ENCODE data around the gene PTGDR2.

Gene PTGDR2

GRCh38 chr11:60855726-60856633 lies at the start of gene PTGDR2:
Gene PTGDR2, minus strand, starts transcription at chr11:60855950. Its CDS starts 2,228 bp downstream, at chr11:60853722.
- DNase-seq, result no peak

DNA sequence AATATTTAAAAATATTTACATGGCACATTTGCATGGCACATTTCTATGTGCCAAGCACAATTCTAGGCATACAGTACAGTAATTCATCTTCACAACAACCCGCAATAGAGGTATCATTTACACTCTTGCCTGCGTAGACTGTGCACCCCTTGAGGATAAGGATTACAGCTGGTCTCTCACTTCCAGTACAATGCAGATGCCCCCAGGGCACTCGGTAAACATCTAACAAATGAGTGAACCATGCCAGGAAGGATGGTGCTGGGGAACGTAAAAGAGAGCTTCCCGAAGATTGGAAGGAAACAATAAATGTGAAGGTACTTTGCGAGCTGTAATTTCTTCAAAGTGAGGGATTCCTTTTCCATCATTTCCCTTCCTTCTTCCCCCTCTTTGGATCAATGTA lies 49.3 kb upstream of the PTGDR2 start:
- no peak for DNase-seq

GRCh38 chr11:60902625-60903024 lies 46.9 kb upstream of the PTGDR2 start:
- DNase-seq, result no peak

DNA sequence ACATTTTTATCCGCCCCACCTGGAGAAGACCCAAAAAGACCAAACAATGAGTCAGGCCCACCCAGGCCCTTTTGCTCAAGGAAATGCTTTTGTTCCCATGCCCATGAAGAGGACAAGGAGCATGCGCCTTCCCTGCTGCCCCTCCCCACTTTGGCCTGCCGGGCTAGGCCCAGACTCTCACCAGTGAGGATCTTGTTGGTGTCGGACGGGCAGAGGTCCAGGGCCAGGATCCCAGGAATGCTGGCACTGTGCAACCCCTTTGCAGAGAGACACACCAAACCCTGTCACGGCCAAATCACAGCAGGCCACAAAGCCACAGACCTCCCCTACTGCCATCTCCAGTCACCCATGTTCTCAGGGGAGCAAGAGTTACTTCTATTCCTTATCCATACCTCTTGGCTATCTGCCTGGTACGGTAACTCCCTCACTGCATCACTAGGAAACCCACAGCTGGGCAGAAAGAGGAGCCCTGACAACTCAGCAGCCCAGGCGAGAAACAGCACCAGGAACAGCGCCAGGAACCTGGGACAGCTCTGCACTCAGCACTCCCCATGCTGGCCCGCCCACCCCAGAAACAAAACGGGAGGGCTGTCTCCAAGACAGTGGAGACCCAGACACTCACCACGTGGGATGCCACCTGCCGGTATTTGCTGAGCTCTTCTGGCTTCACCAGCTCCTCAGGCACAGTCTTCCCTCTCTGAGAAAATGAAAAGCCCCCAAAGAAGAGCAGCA lies 45.1 kb upstream of the PTGDR2 start:
- no peak for DNase-seq

DNA sequence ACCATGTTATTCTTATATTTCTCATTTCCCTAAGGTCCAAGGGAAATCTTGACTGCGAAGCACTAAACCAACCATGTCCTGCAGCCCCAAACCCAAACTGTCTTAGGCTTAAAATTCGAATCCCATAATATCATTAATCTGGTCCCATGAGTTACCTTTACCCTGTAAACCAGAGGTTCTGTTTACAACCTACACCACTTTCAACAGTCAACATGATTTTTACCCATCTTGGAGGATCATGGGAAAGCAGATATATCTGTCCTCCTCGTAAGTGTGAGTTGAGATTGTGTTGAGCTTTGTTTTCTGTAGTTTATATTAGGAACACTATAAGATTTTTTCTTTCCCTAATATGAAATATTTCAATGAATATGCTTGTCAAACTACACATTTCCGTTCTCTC lies 44.2 kb upstream of the PTGDR2 start:
- no peak for DNase-seq

DNA sequence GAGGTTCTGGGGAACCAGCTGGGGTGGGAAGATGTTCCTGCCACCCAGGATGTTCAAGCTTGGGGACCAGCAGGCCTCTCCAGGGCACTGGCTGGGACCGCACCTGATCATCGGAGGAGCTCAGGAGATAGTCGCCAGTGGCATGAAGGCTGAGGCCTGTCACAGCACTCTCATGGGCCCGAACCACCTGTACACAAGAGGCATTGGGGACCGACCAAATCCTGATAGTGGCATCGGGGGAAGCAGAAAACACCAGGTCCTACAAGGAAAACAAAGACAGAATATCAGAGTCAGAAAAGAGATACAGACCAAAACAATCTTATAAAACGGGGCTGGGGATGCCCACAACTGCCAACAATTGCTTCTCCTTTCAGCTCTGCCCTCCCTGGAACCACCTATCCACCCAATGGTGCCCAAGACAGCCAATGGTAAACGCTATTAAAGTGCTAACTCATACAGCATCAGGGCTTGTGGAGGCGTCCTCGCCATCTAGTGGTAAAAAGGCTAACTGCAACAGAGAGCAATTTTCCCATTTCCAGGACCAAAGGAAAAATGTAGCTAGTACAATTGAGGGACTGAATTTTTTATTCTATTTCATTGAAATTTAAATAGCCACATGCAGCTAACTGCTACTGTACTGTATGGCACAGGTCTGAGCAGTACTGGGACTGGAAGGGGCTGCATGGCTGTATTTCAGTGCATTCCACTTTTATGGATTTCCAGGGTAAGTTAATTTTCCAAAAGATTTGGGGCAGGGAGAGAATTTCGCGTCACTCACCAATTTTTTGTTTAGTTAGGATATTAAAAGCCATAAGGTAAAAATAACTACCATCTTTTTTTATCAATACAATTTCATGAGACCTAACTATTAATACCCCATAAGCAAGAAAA lies 43.5 kb upstream of the PTGDR2 start:
- DNase-seq, result peak; percentile 34 to 65

DNA sequence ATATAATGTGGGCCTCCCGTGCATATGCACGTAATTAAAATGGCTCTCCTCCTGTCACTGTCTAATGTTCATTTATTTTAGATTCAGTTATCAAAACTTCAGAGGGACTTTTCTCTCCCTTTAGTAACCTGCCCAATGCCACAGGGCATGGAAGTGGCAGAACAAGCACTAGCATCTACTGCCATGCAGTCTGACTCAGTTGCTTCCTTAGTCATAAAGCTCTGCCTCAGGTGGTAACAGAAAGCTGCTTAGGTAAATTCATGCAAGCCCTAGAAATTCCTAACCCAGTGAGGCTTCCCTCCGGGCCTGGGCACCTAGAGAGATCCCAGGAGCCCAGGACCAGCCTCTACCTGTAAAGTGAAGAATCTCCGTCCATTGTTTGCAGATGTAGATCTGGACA lies 41.7 kb upstream of the PTGDR2 start:
- no peak for DNase-seq

GRCh38 chr11:60895687-60896086 lies 39.9 kb upstream of the PTGDR2 start:
- no peak for DNase-seq

GRCh38 chr11:60891103-60891741 lies 35.5 kb upstream of the PTGDR2 start:
- DNase-seq, result no peak

GRCh38 chr11:60890696-60891095 lies 34.9 kb upstream of the PTGDR2 start:
- DNase-seq, result no peak

GRCh38 chr11:60889869-60890311 lies 34.1 kb upstream of the PTGDR2 start:
- DNase-seq, result no peak

GRCh38 chr11:60887556-60887955 lies 31.8 kb upstream of the PTGDR2 start:
- DNase-seq, result peak; percentile 17 to 48

- DNase-seq, result no peak
Measured at GRCh38 chr11:60880643-60881282, 25.0 kb upstream of the PTGDR2 start.

GRCh38 chr11:60879971-60880588 lies 24.3 kb upstream of the PTGDR2 start:
- no peak for DNase-seq

GRCh38 chr11:60879104-60879503 lies 23.4 kb upstream of the PTGDR2 start:
- DNase-seq, result no peak

GRCh38 chr11:60878245-60879101 lies 22.7 kb upstream of the PTGDR2 start:
- DNase-seq, result no peak

DNA sequence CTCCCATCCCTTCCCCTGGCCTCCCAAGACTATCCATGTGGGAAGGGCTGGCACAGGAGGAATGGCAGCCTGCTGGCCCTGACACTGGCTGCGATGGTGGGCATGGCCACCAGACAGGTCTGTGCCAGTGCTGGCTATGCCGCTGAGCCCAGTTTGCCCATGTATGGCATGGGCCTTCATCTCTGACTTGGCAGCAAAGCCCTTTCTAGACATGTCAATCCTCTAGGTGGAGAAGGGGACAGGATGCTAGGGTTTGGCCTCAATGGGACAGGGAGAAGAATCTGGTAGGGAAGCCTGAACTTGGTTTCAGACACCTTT lies 20.4 kb upstream of the PTGDR2 start:
- DNase-seq, result no peak

DNA sequence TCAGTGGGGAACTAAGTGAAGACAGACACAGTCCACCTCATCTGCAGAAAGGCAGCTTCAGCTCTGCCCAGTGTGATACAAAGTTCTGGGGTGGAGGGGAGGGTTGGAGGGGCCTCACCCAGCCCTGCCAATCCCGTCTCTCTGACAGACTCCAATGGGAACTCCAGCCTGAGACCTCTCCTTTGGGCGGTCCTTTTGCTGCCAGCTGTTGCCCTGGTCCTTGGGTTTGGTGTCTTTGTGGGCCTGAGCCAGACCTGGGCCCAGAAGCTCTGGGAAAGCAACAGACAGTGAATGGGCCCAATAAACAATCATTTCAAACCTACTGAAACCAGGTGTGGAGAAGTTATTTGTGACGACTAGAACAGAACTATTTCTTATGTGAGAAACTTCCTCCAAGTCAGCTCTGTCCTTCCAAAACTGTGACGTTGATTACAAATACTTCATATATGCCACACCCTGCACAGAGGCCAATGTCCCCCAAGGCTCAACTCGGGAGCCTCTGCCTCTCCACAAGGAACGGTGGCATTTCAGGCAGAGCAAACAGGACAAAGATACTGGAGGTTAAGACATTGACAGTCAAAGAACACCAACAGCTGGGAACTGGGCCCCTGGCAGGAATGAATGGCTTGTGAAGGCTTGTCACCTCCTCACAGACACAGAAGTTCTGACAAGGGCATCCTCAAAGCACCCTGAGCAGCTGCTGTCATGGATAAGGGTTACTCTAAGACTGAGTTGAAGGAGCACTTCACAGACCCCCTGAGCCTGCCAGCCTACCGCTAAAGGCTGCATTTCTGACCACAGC lies 19.8 kb upstream of the PTGDR2 start:
- DNase-seq, result no peak

Data from CD4-positive, alpha-beta T cell treated with Interferon alpha-2 for 1 hour (primary cell).